HTERT RPE-1 (cell line): ENCODE data around the gene HOXC12.

Source experiments
- in situ Hi-C: fragments of 300-500 bp; cut with MboI; formaldehyde crosslinking; loops from 4 replicates; pipeline ENCODE4 v1.14.3; 2020; ENCODE audit warnings: low sequenced_read_pairs

HOXC12 gene

GRCh38 chr12:53982648-53983567 is 28.2 kb downstream of the HOXC12 start:
- in situ Hi-C loops, result no loop called here

- in situ Hi-C loops, result no loop called here
Observed at GRCh38 chr12:53983568-53983949, 28.9 kb downstream of the HOXC12 start.

GRCh38 chr12:53983950-53984572 is 29.4 kb downstream of the HOXC12 start:
- in situ Hi-C loops, result no loop called here

GRCh38 chr12:53984901-53985691 is 30.4 kb downstream of the HOXC12 start, which contains the start of gene HOXC10:
TSS of gene HOXC10 (plus strand) at chr12:53985146. CDS start at chr12:53985260, 114 bp downstream.
- in situ Hi-C loops, result no loop called here

- in situ Hi-C loops, result no loop called here
Observed at GRCh38 chr12:53985692-53985993, 30.9 kb downstream of the HOXC12 start.

DNA sequence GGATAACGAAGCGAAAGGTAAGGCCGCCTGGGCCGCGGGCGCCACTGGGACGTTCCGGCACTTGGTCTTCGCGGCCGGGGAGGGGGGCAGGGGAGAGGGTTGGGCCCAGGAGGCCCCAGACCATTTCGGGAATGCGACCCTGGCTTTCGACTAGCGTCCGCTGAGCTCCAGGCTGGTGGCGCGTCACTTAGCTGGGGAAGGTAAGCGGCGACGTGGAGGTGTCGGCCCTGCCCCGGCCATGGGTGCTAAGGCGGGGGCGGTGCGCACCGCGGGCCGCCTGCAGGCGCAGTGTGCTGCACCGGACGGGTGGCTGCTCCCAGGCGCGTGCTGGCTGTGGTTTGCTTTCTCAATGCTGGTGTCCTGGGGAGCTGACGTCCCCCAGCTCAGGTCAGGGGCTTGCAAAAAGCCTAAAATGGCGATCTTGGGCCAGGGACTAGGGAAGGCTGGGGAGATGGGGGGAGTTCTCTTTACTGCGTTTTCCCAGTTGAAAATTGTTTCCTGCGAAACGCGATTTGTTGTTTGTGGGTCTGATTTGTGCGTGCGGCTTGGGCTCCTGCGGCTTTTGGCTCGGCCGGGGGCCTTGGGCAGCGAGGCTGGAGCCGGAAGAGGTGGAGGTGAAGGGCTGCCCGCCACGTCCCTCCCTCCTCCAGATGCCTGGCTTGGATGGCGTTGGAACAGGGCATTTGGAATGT is 31.4 kb downstream of the HOXC12 start:
- in situ Hi-C loops, result no loop called here

GRCh38 chr12:53986686-53987483 is 32.2 kb downstream of the HOXC12 start:
- in situ Hi-C loops, result no loop called here

DNA sequence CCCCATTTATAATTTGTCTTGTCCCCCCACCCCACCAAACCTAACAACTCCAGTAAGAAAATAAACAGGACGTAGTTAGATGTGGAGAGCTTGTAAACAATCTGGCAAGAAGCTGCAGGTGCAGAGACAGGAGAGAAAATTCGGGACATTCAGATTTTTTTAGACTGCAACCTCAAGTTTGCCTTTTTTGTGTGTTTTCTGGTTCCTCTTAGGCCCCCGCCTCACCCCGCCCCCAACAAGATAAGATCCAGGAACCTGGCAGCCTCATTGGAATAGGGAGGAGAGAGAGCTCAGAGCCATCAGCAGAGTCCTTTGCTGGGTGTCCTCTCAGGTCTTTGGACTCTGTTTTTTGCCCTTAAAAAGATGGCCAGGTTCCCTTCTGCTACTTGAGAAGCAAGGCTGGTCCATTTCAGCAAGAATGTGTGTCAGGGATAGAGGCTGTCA is 33.1 kb downstream of the HOXC12 start:
- in situ Hi-C loops, result no loop called here

DNA sequence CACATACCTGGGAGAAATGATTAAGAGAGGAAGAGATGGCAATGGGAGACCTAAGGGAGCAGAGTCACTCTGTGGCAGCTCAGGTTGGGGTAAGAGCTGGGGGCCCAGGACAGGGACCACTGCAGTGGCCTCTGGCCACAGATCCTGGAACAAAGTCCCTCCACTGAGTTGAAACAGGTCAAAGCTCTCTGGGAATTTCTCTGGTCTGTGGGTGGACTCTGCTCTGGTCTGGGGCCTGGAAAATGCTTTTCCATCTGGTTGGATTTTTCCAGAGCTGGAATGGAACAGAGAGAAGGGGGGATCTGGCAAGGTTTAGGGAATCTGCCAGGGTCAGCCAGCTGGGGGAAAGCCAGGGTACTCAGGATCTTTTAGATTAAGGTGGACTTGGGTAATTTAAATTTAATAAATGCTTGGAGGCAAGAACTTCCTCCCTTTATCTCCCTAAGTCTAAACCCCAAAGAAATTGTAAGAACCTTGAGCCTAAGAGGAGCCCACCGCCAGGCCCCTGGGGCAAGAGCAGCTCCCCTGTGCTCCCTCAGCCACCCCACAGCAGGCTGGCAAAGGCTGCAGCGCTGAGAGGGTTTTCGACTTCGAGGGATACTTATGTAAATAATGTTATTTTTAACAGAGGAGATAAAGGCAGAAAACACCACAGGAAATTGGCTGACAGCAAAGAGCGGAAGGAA is 34.0 kb downstream of the HOXC12 start:
- in situ Hi-C loops, result no loop called here

DNA sequence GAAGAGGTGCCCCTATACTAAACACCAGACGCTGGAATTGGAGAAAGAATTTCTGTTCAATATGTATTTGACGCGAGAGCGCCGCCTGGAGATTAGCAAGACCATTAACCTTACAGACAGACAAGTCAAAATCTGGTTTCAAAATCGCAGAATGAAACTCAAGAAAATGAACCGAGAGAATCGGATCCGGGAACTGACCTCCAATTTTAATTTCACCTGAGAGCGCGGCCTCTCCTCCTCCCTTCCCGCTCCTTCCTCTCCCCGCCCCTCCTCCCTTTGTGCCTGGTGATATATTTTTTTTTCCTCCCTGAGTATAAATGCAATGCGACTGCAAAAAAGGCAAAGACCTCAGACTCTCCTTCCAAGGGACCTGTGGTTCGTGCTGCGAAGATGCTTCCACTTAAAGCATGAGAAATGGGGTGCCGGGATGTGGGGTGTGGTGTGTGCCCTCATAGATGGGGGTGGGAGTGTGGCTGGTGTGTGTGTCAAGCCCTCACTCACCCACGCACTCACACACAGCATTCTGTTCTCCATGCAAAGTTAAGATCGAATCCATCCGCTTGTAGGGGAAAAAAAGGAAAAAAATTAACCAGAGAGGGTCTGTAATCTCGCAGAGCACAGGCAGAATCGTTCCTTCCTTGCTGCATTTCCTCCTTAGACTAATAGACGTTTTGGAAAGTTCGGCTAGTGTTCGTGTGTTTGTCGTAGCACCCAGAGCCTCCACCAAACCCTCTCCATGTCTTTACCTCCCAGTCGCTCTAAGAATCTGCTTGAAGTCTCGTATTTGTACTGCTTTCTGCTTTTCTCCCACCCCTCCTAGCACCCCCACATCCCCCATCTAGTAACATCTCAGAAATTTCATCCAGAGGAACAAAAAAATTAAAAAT is 34.8 kb downstream of the HOXC12 start:
- in situ Hi-C loops, result no loop called here

GRCh38 chr12:53990311-53991076 is 35.8 kb downstream of the HOXC12 start:
- in situ Hi-C loops, result no loop called here

DNA sequence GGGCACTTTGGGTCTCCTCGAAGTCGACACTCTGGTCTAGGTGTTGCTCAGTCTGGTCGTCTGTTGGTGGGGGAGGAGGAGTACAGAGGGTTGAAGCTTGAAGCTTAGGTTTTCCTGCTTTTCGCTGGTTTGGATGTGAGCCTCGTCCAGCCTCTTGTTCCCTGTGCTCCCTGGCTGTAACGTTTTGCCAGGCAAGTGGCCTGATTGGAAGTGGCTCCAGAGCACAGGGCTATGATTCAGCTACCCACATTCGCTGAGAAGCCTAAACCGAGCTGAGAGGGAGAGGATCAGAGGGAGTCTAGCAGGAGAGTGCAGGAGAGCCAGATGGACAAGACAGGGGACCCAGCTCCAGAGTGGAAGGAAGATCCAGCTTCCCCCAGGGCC is 36.4 kb downstream of the HOXC12 start:
- in situ Hi-C loops, result no loop called here

DNA sequence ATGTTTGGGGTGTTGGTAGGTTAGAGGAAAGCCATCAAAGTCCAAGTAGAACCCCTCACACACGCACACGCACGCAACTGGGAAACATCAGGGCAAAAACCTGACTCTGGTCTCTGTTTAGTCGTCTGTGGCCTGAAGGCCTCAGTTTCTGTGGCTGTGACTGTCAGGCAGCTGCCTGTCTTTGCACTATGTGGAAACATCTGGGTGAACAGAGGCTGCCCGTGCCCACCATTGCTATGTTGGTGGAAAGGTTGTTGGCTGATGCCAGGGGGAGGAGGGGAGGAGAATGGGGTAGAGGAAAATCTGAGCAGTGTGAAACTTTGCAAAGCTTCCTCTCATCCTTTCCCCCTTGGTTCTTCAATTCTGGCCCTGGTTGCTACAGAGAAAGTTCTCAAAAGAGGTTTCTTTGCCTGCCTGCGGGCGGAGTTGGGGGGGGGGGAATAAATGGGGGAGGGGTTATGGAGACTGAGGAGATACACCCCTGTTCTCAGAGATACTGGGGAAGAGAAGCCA is 37.7 kb downstream of the HOXC12 start:
- in situ Hi-C loops, result no loop called here

DNA sequence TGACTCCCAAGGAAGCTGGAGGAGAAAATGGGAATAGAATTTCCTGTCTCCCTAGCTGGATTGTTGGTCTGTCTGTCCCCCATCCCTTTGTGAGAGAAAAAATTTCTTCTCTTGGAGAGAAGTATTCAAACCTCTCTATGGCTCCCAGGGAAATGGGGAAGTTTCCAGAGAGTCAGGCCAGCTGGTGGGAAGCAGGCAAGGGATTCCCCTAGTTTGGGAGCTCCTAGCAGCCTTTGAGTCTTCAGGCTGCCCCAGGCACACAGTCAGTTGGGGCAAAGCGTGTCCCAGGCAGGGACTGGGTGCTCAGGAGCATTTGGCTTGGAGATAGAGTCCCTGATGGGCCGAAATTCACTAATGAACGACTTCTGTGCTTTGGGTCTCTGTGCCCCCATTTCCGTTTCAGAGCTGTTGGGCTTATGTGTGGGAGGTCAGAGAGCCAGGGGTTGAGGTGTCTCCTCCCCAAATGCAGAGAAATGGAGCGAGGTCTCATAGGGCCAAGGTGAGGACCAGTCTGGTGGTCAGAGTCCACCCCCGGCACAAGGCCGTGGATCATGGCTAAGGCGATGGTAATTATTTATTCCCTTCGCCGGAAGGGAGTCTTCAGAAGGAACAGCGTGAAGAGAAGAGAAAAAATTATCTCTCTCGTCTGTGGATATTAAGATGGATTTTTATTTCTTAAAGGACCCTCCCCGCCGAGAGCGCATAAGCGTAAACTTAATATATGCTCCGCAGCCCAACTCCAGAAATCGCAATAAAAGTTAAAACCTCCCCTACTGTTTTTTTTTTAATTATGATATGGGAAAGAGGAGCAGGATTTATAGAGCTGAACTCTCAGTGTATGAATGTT is 38.7 kb downstream of the HOXC12 start:
- in situ Hi-C loops, result no loop called here

DNA sequence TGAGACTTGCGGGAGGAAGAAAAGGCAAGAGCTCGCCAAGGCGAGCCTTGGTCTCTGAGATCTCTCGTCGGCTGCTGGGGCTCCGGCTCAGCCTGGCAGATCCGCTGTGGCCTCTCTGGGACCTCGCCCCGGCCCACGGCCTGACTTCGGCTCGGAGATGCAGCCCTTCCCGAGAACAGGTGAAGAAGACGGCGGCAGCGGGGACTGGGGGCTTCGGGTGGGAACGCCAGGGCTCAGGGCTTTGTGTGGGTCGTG is 39.2 kb downstream of the HOXC12 start:
- in situ Hi-C loops, result no loop called here

DNA sequence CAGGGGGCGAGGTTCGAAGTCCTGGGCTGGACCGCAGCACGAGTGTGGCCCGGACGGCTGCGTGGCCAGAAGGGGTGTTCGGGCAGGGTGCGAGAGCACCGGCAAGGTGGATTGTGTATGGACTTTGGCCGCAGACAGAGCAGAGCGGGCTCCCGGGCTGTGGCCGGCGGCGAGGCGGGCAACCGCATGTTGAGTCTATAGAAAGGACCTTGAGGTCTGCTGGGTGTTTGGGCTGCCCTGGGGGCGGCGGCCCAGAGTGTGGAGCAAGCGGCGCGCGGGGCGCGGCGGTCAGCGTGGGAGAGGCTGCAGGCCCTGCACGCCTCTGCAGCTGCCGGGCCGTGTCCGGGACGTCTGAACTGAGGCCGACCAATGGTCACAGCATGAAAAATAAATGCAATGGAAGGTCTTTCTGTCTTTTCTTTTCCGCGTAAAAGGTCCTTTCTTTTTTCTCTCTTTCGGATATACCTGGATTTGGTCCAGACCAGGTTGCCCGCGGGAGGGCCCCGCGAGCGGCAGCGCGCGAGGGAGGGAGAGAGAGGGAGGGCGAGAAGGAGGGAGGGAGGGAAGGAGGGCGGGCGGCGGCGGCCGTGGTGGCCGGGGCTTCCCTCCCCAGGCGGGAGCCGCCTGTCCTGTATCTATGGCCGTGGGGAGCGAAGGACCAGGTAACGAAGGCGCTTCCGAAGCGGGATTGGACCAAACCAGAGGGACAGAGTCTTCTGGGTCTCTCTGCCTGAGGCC is 39.7 kb downstream of the HOXC12 start:
- in situ Hi-C loops, result no loop called here
